C4-2B (cell line): ENCODE results near the gene CCNT2.

Experiments
- CTCF ChIP-seq: fragments of 450-650 bp; conservative IDR thresholded peaks from 2 replicates; pipeline ENCODE4 v1.5.1; 2017; ENCODE audit warnings: mild to moderate bottlenecking
- ZFX ChIP-seq: fragments of 450-650 bp; IDR thresholded peaks from 2 replicates; pipeline ENCODE4 v1.6.1; 2017

GRCh38 chr2:134999521-134999920 lies 80.9 kb downstream of the CCNT2 start:
- no peak for TF ChIP-seq CTCF
- TF ChIP-seq ZFX = no peak
